ENCODE data around the gene CH25H.

CH25H gene

GRCh38 chr10:89209718-89210117, 2.6 kb upstream of the CH25H start:
- no peak for TF ChIP-seq CTCF (IDR thresholded peaks at IDR 0.05; ENCODE audit: poor library complexity, severe bottlenecking)
- Histone ChIP-seq H3K27ac (ENCODE audit: poor library complexity, severe bottlenecking) (no peak overlapping the region), H3K36me3 (ENCODE audit: low read depth) (peaks cover 2% of the 10 kb centered on the region; the same call in 1 of the 2 replicates), H3K27me3 (ENCODE audit: insufficient read depth, poor library complexity, severe bottlenecking) (peaks cover 44% of the 10 kb centered on the region), H3K4me1 (ENCODE audit: insufficient read depth, poor library complexity, severe bottlenecking) (peaks cover 3% of the 10 kb centered on the region), H3K9me3 (ENCODE audit: severe bottlenecking) (no peaks in the 10 kb centered on the region), H3K4me3 (ENCODE audit: severe bottlenecking) (no peak overlapping the region)
- no peak for ATAC-seq (ENCODE audit: low read depth)
- DNase-seq (ENCODE audit: low spot score): no peak

- Histone ChIP-seq H3K36me3 (ENCODE audit: low read depth) (no peaks in the 10 kb centered on the region), H3K9me3 (ENCODE audit: severe bottlenecking) (no peaks in the 10 kb centered on the region), H3K4me1 (ENCODE audit: insufficient read depth, poor library complexity, severe bottlenecking) (peaks cover 3% of the 10 kb centered on the region), H3K4me3 (ENCODE audit: severe bottlenecking) (peak overlapping the region; percentile 31), H3K27ac (ENCODE audit: poor library complexity, severe bottlenecking) (no peak overlapping the region), H3K27me3 (ENCODE audit: insufficient read depth, poor library complexity, severe bottlenecking) (peaks cover 44% of the 10 kb centered on the region)
- DNase-seq (ENCODE audit: low spot score) (no peak), ATAC-seq (ENCODE audit: low read depth) (peak; percentile 64)
- TF ChIP-seq CTCF (IDR thresholded peaks at IDR 0.05; ENCODE audit: poor library complexity, severe bottlenecking): no peak
These were observed 859 bp upstream of the CH25H start for GRCh38 chr10:89207801-89208551.

- no peaks in the 10 kb centered on the region for H3K9me3 ChIP-seq (ENCODE audit: severe bottlenecking)
- no peaks in the 10 kb centered on the region for H3K36me3 ChIP-seq (ENCODE audit: low read depth)
- peak overlapping the region; percentile 31 for H3K4me3 ChIP-seq (ENCODE audit: severe bottlenecking)
- TF ChIP-seq CTCF (IDR thresholded peaks at IDR 0.05; ENCODE audit: poor library complexity, severe bottlenecking): no peak
- ATAC-seq (ENCODE audit: low read depth): peak; percentile 26
- no peak overlapping the region for H3K27ac ChIP-seq (ENCODE audit: poor library complexity, severe bottlenecking)
- no peak for DNase-seq (ENCODE audit: low spot score)
- H3K27me3 ChIP-seq (ENCODE audit: insufficient read depth, poor library complexity, severe bottlenecking): peaks cover 44% of the 10 kb centered on the region
- peaks cover 3% of the 10 kb centered on the region for H3K4me1 ChIP-seq (ENCODE audit: insufficient read depth, poor library complexity, severe bottlenecking)
These were observed 526 bp downstream of the CH25H start for GRCh38 chr10:89206402-89207180.

GRCh38 chr10:89204621-89205185, 2.4 kb downstream of the CH25H start:
- Histone ChIP-seq H3K9me3 (ENCODE audit: severe bottlenecking) (no peaks in the 10 kb centered on the region), H3K27ac (ENCODE audit: poor library complexity, severe bottlenecking) (no peak overlapping the region), H3K36me3 (ENCODE audit: low read depth) (no peaks in the 10 kb centered on the region), H3K4me3 (ENCODE audit: severe bottlenecking) (no peak overlapping the region), H3K4me1 (ENCODE audit: insufficient read depth, poor library complexity, severe bottlenecking) (peaks cover 6% of the 10 kb centered on the region), H3K27me3 (ENCODE audit: insufficient read depth, poor library complexity, severe bottlenecking) (peaks cover 44% of the 10 kb centered on the region)
- no peak for ATAC-seq (ENCODE audit: low read depth)
- no peak for DNase-seq (ENCODE audit: low spot score)
- no peak for TF ChIP-seq CTCF (IDR thresholded peaks at IDR 0.05; ENCODE audit: poor library complexity, severe bottlenecking)

All from RWPE2 (cell line).